Embryonic facial prominence (tissue), 1 donor: ENCODE results near the gene ZNF836.
"Not testable (repeated sequence)": the region's sequence is repeated elsewhere in the genome, so short reads cannot be mapped to it uniquely, and the experiment has no call there.

Experiments
- DNase-seq: peaks from one replicate; pipeline ENCODE4 v3.0.0-alpha.2; 2016; ENCODE audit errors: extremely low spot score

Gene ZNF836

GRCh38 chr19:52171321-52172169, at the start of gene ZNF836:
TSS of gene ZNF836 (minus strand) at chr19:52171621. CDS start at chr19:52168072, 3,549 bp downstream.
- DNase-seq = peak; percentile 66

- no peak for DNase-seq
Observed at GRCh38 chr19:52221031-52221430, 49.6 kb upstream of the ZNF836 start.

GRCh38 chr19:52219611-52220010, 48.2 kb upstream of the ZNF836 start:
- DNase-seq = no peak

- no peak for DNase-seq
Observed at GRCh38 chr19:52217576-52217975, 46.2 kb upstream of the ZNF836 start.

GRCh38 chr19:52216401-52216800, 45.0 kb upstream of the ZNF836 start:
- DNase-seq = no peak

GRCh38 chr19:52214241-52214640, 42.8 kb upstream of the ZNF836 start:
- DNase-seq = no peak

- DNase-seq = no peak
Observed at GRCh38 chr19:52212572-52213255, 41.3 kb upstream of the ZNF836 start.

GRCh38 chr19:52211926-52212571, 40.6 kb upstream of the ZNF836 start:
- DNase-seq = no peak

- DNase-seq = no peak
Observed at GRCh38 chr19:52211203-52211602, 39.8 kb upstream of the ZNF836 start.

GRCh38 chr19:52206481-52206880, 35.1 kb upstream of the ZNF836 start:
- DNase-seq = no peak

- DNase-seq = not testable (repeated sequence)
Observed at GRCh38 chr19:52200755-52201391, 29.5 kb upstream of the ZNF836 start.

- no peak for DNase-seq
Observed at GRCh38 chr19:52200044-52200443, 28.6 kb upstream of the ZNF836 start.

- DNase-seq = no peak
Observed at GRCh38 chr19:52198678-52199077, 27.3 kb upstream of the ZNF836 start.

- no peak for DNase-seq
Observed at GRCh38 chr19:52197964-52198363, 26.5 kb upstream of the ZNF836 start.

- no peak for DNase-seq
Observed at GRCh38 chr19:52196256-52196967, 25.0 kb upstream of the ZNF836 start.

- no peak for DNase-seq
Observed at GRCh38 chr19:52191951-52192350, 20.5 kb upstream of the ZNF836 start.

GRCh38 chr19:52191389-52191788, 20.0 kb upstream of the ZNF836 start:
- DNase-seq = no peak

GRCh38 chr19:52190487-52191293, 19.3 kb upstream of the ZNF836 start:
- peak; percentile 11 for DNase-seq

GRCh38 chr19:52189735-52190486, 18.5 kb upstream of the ZNF836 start, which contains the start of gene PPP2R1A:
TSS of gene PPP2R1A (plus strand) at chr19:52190052. CDS start at chr19:52190097, 45 bp downstream.
- peak; percentile 100 for DNase-seq
